Endothelial cell (in vitro differentiated cells): ENCODE measurements around the gene FGD6. TPM values are rescaled to one million over a fixed set of nuclear protein-coding genes. Genes with fewer than 3 reads are reported as not detected.
"Not testable (repeated sequence)": the region's sequence is repeated elsewhere in the genome, so short reads cannot be mapped to it uniquely, and the experiment has no call there.

ENCODE experiments used
- DNase-seq: peaks from one replicate; pipeline ENCODE4 v3.0.0; 2021; ENCODE audit warnings: low spot score
- H3K27ac Mint-ChIP-seq: one replicate; pipeline ENCODE4 v1.8.0; 2021; ENCODE audit warnings: mixed read lengths, inconsistent platforms; ENCODE audit not compliant: unreplicated experiment
- H3K27me3 Mint-ChIP-seq: one replicate; pipeline ENCODE4 v1.8.0; 2021; ENCODE audit warnings: mild to moderate bottlenecking, moderate library complexity, mixed read lengths, inconsistent platforms; ENCODE audit not compliant: unreplicated experiment
- H3K36me3 Mint-ChIP-seq: one replicate; pipeline ENCODE4 v1.8.0; 2021; ENCODE audit warnings: mild to moderate bottlenecking, low read depth, mixed read lengths, inconsistent platforms; ENCODE audit not compliant: unreplicated experiment
- H3K4me1 Mint-ChIP-seq: one replicate; pipeline ENCODE4 v1.8.0; 2021; ENCODE audit warnings: mild to moderate bottlenecking, mixed read lengths, inconsistent platforms; ENCODE audit not compliant: unreplicated experiment
- H3K4me3 Mint-ChIP-seq: one replicate; pipeline ENCODE4 v1.8.0; 2021; ENCODE audit warnings: mild to moderate bottlenecking, mixed read lengths, inconsistent platforms; ENCODE audit not compliant: unreplicated experiment
- H3K9me3 Mint-ChIP-seq: one replicate; pipeline ENCODE4 v1.8.0; 2021; ENCODE audit warnings: mixed read lengths, inconsistent platforms; ENCODE audit not compliant: unreplicated experiment
- CTCF ChIP-seq: fragments of 200-600 bp; sonication (generic); IDR thresholded peaks from one replicate; pipeline ENCODE4 v1.5.0; 2021; ENCODE audit warnings: antibody characterized with exemption; ENCODE audit not compliant: unreplicated experiment
- total RNA-seq: library from RNA; stranded (reverse); fragmentation: NEBNext Ultra II Directional; extraction: Animal tissue kit (Norgen Biotek cat#: 25700); gene quantifications from one replicate; pipeline ENCODE4 v1.2.1, GENCODE V29; 2021; ENCODE audit not compliant: unreplicated experiment

FGD6 gene
- total RNA-seq, 1 donor from 2014 or later = 35.4 TPM

GRCh38 chr12:95141310-95141709 lies 76.0 kb downstream of the FGD6 start:
- peaks cover 14% of the 10 kb centered on the region for H3K36me3 Mint-ChIP-seq
- no peak for DNase-seq
- no peak overlapping the region for H3K27ac Mint-ChIP-seq
- H3K4me3 Mint-ChIP-seq = no peak overlapping the region
- peaks cover 15% of the 10 kb centered on the region for H3K4me1 Mint-ChIP-seq
- no peak for TF ChIP-seq CTCF
- H3K9me3 Mint-ChIP-seq = no peaks in the 10 kb centered on the region
- peaks cover 3% of the 10 kb centered on the region for H3K27me3 Mint-ChIP-seq

GRCh38 chr12:95138031-95138430 lies 79.2 kb downstream of the FGD6 start:
- not testable (repeated sequence) for H3K27me3 Mint-ChIP-seq, DNase-seq, H3K4me1 Mint-ChIP-seq, H3K4me3 Mint-ChIP-seq, H3K9me3 Mint-ChIP-seq
- Mint-ChIP-seq H3K27ac (peak overlapping the region; percentile 27), H3K36me3 (peaks cover 21% of the 10 kb centered on the region)

- Mint-ChIP-seq H3K27me3 (peaks cover 4% of the 10 kb centered on the region), H3K36me3 (peaks cover 21% of the 10 kb centered on the region), H3K27ac (no peak overlapping the region)
Observed at GRCh38 chr12:95136598-95136997, 80.7 kb downstream of the FGD6 start.

GRCh38 chr12:95134085-95134484 lies 83.2 kb downstream of the FGD6 start:
- H3K4me3 Mint-ChIP-seq = no peak overlapping the region
- peaks cover 21% of the 10 kb centered on the region for H3K36me3 Mint-ChIP-seq
- H3K9me3 Mint-ChIP-seq = no peaks in the 10 kb centered on the region
- DNase-seq = no peak
- peaks cover 23% of the 10 kb centered on the region for H3K4me1 Mint-ChIP-seq
- no peak for TF ChIP-seq CTCF
- peaks cover 4% of the 10 kb centered on the region for H3K27me3 Mint-ChIP-seq
- no peak overlapping the region for H3K27ac Mint-ChIP-seq

More at GRCh38 chr12:95136598-95136997, 80.7 kb downstream of the FGD6 start:
- Mint-ChIP-seq H3K4me1 (peaks cover 11% of the 10 kb centered on the region), H3K9me3 (no peaks in the 10 kb centered on the region), H3K4me3 (no peak overlapping the region)
- no peak for TF ChIP-seq CTCF
- DNase-seq = no peak

- no peak for TF ChIP-seq CTCF
- no peak overlapping the region for H3K4me3 Mint-ChIP-seq
- no peak overlapping the region for H3K27ac Mint-ChIP-seq
Observed at GRCh38 chr12:95131589-95132340, 85.5 kb downstream of the FGD6 start.

More at GRCh38 chr12:95131589-95132340, 85.5 kb downstream of the FGD6 start:
- Mint-ChIP-seq H3K4me1 (peaks cover 17% of the 10 kb centered on the region), H3K27me3 (peaks cover 2% of the 10 kb centered on the region), H3K36me3 (peaks cover 19% of the 10 kb centered on the region), H3K9me3 (no peaks in the 10 kb centered on the region)
- DNase-seq = no peak
